HG03442 (cell line): ENCODE results near the gene RBFOX2.
"Not testable (repeated sequence)": the region's sequence is repeated elsewhere in the genome, so short reads cannot be mapped to it uniquely, and the experiment has no call there.

Experiments
- ATAC-seq: cut with Tn5 transposase; IDR thresholded peaks from one replicate; pipeline ENCODE4 v1.9.1; 2021; ENCODE audit warnings: mild to moderate bottlenecking, moderate library complexity; ENCODE audit not compliant: unreplicated experiment

Gene RBFOX2

DNA sequence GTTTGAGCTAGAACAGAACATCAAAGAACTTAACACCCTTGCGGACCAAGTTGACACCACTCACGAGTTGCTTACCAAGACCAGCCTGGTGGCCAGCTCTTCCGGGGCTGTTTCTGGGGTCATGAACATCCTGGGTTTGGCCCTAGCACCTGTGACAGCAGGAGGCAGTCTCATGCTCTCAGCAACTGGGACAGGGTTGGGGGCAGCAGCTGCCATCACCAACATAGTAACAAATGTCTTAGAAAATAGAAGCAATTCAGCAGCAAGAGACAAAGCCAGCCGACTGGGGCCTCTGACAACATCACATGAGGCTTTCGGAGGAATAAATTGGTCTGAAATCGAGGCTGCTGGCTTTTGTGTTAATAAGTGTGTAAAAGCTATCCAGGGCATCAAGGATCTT lies 302.2 kb downstream of the RBFOX2 start:
- no peak for ATAC-seq

DNA sequence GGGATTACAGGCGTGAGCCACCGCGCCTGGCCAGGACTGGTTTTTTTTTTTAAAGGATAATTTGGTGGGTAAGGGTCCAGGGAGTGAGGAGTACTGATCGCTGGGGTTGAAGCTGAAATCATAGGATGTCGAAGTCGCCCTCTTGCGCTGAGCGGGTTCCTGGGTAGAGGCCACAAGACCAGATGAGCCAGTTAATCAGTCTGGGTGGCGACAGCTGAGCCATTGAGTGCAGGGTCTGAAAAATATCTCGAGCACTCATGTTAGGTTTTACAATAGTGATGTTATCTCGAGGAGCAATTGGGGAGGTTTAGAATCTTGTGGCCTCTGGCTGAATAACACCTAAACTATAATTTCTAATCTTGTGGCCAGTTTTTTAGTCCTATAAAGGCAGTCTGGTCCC lies 303.1 kb downstream of the RBFOX2 start:
- ATAC-seq = no peak

DNA sequence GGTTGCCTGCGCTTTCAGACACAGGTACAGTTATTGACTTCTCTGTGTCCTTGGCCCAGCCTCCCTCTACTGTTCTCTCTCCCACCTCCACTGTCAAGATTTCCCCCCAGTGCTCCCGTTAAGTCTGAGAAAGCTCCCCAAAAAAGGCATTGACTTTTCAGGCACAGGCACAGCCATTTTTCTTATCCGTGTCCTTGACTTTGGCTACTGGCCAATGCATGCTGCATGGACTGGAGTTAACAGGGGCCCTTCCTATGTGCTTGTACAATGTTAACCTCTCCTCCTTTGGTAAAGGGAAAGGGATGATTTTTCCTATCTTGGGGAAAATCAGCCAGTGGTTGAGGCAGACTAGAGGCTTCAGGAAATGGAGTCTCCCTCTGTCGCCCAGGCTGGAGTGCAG lies 306.7 kb downstream of the RBFOX2 start:
- no peak for ATAC-seq

DNA sequence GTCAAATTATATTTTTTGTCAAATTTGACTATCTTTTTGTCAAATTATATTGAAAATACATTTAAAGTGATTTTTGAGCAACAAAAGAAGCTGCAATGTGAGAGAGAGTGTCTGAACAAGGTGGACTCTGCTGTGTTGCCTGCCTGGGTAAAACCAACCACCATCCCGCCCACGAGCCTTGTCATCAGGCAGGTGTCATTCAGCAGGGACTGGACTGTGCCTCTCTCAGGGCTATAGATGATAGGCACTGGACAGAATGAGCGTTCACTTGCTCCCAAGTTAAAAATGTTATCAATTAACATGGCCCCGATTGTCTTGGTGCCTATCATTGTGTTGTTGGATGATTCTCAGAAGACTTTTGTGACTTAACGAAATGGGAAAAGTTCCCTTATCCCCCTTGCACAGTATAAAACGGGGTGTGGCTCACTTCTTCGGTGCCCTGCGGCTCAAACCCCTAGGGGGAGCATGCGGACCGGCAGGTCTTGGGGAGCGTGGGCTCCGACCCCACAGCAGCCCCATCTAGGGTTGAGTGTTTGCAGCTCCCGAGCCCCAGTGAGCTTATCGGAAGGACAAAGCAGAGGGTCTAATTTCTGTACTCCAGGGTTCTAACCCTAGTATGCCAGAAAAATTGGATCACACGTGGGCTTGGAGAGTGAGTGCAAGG lies 309.3 kb downstream of the RBFOX2 start:
- ATAC-seq = no peak

DNA sequence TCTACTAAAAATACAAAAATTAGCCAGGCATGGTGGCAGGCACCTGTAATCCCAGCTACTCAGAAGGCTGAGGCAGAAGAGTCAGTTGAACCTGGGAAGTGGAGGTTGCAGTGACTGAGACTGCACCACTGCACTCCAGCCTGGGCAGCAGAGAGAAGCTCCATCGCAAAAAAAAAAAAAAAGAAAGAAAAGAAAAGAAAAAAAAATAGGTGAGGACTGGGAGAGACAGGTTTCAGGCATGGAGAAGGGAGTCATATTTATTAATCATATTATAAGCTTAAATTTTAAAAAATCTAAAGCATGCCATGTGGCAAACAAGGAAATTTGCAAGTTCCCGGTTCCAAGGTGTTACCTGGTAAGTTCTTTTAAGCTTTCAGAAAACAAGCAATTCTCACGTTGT lies 311.1 kb downstream of the RBFOX2 start, which contains the start of gene APOL5:
APOL5 (plus strand) TSS at position 301 of the 400 bp plus-strand sequence; CDS start at position 301, 0 bp downstream.
- no peak for ATAC-seq

DNA sequence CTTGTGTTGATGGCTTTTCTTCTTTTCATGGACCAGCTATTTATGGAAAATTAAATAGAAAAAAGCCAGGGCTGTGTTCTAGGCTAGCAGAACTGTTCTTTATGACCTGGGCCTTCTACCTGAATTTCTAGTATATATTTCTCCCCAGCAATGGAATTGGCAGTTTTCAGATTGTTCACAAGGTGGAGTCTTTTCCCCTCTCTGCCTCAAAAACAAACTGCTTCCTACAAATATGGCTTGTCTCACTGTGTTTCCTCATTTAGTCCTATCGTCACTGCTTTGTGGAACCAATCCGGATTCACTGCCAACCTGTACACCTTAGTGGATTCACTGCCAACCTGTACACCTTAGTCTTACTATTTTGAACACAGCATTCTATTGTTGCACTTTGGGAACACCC lies 316.0 kb downstream of the RBFOX2 start:
- no peak for ATAC-seq

DNA sequence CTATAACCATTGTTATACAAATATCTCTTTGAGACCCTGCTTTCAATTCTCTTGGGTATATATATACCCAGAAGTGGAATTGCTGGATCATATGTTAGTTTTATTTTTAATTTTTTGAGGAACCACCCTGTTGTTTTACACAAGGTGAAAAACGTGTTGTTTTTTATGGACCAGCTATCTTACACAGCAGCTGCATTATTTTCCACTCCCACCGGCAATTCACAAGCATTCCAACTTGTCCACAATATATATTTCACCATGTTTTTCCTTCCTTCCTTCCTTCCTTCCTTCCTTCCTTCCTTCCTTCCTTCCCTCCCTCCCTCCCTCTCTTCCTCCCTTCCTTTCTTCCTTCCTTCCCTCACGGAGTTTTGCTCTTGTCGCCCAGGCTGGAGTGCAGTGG lies 317.3 kb downstream of the RBFOX2 start:
- no peak for ATAC-seq

DNA sequence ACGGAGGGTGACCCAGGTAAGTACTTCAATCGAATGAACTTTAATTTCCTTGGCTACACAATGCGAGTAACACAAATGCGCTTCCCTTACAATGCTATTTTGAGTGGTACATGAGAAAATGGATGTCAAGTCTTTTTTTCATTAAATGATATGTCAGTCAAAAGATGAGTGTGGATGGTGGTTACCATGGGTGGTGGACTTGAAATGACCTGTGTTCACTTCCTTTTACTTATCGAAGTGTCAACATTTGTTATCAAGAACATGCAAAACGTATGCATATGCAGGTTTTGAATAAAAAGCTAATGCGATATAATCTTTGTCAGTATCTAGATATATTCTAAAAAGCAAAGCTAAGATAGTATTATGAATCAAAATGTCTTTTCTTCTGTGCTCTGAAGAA lies 319.7 kb downstream of the RBFOX2 start:
- ATAC-seq = no peak

DNA sequence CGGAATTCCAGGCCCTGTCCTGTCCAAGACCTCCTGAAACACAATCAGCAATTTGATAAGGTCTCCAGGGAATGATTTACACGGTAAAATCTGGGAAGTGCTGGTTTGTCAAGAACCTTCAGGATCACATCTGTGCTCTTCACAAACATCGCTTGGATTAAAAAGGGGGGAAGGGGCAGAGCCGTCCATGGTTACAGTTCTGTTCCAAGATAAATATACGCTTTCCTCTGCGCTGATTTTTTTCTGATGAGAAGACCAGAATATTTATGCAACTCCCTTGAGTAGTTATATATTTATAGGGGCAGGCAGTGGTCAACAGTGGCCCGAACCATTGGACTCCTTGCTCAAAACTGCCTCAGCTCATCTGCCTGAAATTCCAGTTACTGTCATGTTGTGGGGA lies 320.2 kb downstream of the RBFOX2 start:
- ATAC-seq = no peak

DNA sequence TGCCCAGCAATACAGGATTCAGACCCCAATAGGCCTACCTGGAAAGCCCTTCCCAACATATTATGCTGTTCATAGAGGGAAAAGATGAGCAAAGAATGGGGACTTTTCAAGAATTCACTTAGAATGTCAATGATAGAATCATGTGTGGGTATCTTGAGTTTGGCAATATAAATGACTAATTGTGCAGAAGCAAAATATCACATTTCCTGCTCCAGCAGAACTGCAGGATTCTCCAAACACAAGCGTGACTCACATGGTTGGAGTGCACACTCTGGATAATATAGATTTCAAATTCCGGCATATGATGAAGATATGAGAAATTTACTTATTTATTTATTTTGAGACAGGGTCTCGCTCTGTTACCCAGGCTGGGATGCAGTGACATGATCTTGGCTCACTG lies 323.5 kb downstream of the RBFOX2 start:
- ATAC-seq = no peak

DNA sequence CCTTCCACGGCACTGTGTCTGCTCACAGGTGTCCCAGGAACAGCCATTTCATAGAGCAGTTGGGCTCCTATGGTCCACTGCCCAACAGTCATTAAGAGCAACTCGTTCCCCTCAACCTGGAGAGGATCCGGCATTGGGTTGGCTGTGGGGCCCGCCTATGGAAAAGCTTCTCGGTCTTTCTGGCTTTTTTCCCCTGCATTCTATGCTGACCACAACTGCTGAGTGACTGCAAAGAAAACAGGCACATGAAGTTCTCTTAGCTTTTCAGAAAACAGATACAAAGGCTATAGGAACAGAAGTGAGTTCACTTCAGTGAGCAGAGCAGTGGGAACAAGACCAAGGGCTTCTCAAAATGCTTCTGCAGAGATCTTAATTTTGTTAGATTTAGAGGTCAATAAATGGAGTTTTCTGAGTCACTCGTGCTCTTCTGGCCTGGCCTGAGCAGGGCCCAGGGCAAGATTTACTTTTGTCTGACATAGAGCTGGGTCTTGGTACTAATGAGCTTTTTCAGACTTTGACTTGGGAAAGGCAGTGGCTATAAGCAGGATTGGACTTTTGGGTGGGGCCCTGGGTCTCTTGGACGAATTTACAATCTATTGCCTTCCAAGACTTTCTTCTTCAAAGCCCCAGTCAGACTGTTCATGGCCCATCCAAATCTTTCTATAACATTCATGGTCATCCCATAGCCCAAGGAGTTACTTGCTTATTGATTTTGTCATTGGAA lies 324.6 kb downstream of the RBFOX2 start:
- no peak for ATAC-seq

DNA sequence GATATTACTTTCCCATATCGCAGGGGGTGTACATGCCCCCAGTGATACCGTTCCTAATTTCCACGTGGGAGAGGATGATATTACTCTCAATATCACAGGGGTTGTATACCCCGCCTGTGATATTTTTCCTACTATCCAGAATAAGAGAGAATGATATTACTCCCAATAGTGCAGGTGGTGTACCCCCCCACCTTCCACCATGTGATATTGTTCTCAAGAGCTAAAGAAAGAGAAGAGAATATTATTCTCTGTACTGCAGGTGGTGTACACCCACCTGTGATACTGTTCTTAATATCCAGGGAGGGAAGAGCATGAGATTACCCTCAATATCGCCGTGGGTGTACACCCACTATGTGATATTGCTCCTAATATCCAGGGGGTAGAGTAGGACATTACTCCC lies 328.8 kb downstream of the RBFOX2 start:
- not testable (repeated sequence) for ATAC-seq

DNA sequence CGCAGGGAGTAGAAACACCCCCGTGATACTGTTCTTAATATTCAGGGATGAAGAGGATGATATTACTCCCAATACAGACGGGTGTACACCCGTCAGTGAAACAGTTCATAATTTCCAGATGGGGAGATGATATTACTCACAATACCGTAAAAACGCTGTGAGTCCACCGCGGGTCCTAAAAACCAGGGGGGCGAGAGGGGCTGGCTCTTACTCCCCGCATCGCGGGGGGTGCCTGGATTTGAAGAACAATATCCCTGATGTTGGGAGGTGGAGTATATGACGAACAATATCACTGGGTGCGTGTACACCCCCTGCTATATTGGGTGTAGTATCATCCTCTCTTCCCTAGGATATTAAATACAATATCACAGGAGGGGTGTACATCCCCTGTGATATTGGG lies 331.5 kb downstream of the RBFOX2 start:
- ATAC-seq = no peak

DNA sequence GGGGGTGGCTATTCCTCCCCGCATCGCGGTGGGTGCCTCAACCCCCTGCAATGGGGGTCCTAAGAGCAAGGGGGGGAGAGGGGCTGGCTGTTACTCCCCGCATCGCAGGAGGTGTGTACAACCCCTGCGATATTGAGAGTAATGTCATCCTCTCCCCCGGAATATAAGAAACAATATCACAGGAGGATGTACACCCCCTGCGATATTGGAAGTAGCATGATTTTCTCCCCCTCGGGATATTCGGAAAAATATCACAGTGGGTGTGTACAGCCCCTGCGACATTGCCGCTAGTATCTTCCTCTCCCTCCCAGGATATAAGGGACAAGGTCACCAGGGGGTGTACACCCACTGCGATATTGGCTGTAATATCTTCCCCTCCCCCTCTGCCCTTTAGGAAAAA lies 333.4 kb downstream of the RBFOX2 start:
- no peak for ATAC-seq

DNA sequence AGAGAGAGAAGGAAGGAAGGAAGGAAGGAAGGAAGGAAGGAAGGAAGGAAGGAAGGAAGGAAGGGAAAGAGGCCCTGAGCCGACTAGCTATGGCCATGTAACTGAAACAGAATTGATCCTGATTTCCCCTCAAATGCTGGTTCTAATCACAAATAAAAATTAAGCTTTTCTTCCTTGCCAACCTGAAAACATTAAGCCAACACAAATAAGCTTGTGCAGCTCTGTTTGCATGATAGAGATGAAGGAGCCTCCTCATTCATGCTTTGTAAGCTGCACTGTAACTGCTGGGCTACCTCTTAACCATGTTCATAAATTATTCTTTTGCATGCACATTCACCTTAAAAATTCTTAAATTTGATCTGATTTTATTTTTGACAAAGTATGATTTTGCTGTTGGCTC lies 338.6 kb downstream of the RBFOX2 start:
- no peak for ATAC-seq

DNA sequence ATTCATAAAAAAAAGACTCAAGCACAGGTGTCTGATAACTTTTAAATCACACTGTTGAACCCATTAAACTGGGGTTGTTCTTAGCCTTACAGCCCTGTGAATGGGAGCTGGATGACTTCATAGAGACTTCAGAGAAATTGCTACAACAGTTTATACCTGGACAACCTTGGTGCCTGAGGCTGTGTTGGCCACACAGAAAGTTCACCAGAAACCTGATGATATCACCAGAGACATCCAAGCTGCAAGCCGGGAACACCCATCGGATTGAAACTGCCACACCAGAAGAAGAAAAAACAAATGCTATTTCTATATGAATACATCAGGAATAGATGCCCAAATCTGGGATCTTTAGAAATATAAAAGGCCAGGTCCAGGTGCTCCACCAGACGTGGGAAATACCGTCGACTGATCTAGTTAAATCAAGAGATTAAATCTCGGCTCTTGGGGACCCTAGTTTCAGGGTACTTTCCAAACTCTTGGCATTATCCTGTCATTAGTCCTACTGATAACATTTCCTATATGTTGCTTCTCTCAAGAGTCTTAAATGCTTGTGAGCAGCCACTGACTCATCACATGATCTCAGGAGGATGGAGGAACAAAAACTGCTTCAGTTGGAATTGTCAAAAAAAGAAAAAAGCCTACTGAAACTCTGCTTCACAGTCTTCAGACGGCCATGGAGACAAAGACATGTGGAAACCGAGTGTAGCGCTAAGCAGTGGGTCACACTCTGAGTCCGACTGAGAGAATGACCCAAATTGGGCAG lies 339.5 kb downstream of the RBFOX2 start:
- no peak for ATAC-seq
